Neural progenitor cell (in vitro differentiated cells): ENCODE data around the gene KPNA3. TPM values are rescaled to one million over a fixed set of nuclear protein-coding genes. Genes with fewer than 3 reads are reported as not detected.
"Not testable (repeated sequence)": the region's sequence is repeated elsewhere in the genome, so short reads cannot be mapped to it uniquely, and the experiment has no call there.

ENCODE experiments used
- DNase-seq: peaks from one replicate; pipeline ENCODE4 v3.0.0-alpha.2; 2016; ENCODE audit warnings: low spot score
- H2AFZ ChIP-seq: fragments of 200-600 bp; sonication (generic); replicated peaks from 2 replicates; pipeline ENCODE4 v1.6.1; 2016; ENCODE audit warnings: antibody characterized with exemption
- H3F3A ChIP-seq: fragments of 200-600 bp; sonication (generic); 2 replicates; pipeline ENCODE4 v1.6.1; 2016; ENCODE audit warnings: antibody characterized with exemption, low read depth
- H3K27ac ChIP-seq: fragments of 200-600 bp; sonication (generic); 2 replicates; pipeline ENCODE4 v1.5.1; 2016; ENCODE audit warnings: mild to moderate bottlenecking
- H3K27me3 ChIP-seq: fragments of 200-600 bp; sonication (generic); 2 replicates; pipeline ENCODE4 v1.6.1; 2016; ENCODE audit warnings: mild to moderate bottlenecking, moderate library complexity
- H3K36me3 ChIP-seq: fragments of 200-600 bp; sonication (generic); 2 replicates; pipeline ENCODE4 v1.5.1; 2016
- H3K4me1 ChIP-seq: fragments of 200-600 bp; sonication (generic); 2 replicates; pipeline ENCODE4 v1.6.1; 2016; ENCODE audit warnings: mixed run types
- H3K4me2 ChIP-seq: fragments of 200-600 bp; sonication (generic); 2 replicates; pipeline ENCODE4 v1.6.1; 2016
- H3K4me3 ChIP-seq: fragments of 200-600 bp; sonication (generic); 2 replicates; pipeline ENCODE4 v1.5.1; 2016
- H3K79me2 ChIP-seq: fragments of 200-600 bp; sonication (generic); 2 replicates; pipeline ENCODE4 v1.6.1; 2016; ENCODE audit warnings: low read depth
- H3K9ac ChIP-seq: fragments of 200-600 bp; sonication (generic); 2 replicates; pipeline ENCODE4 v1.6.1; 2016
- H3K9me3 ChIP-seq: fragments of 200-600 bp; sonication (generic); 2 replicates; pipeline ENCODE4 v1.5.1; 2016; ENCODE audit warnings: low read depth
- H4K20me1 ChIP-seq: fragments of 200-600 bp; sonication (generic); 2 replicates; pipeline ENCODE4 v1.6.1; 2016; ENCODE audit warnings: low read depth
- H3K27ac Mint-ChIP-seq: 3 replicates; pipeline ENCODE4 v1.8.0; 2021; ENCODE audit warnings: mixed read lengths
- H3K27me3 Mint-ChIP-seq: 2 replicates; pipeline ENCODE4 v1.8.0; 2022; ENCODE audit warnings: low read depth, mild to moderate bottlenecking, inconsistent platforms, moderate library complexity, mixed read lengths; ENCODE audit not compliant: insufficient read depth
- H3K36me3 Mint-ChIP-seq: 3 replicates; pipeline ENCODE4 v1.8.0; 2021; ENCODE audit warnings: mixed read lengths
- H3K4me1 Mint-ChIP-seq: 3 replicates; pipeline ENCODE4 v1.8.0; 2021; ENCODE audit warnings: mixed read lengths
- H3K4me3 Mint-ChIP-seq: 3 replicates; pipeline ENCODE4 v1.8.0; 2021; ENCODE audit warnings: mild to moderate bottlenecking, moderate library complexity, mixed read lengths
- H3K9me3 Mint-ChIP-seq: 3 replicates; pipeline ENCODE4 v1.8.0; 2020; ENCODE audit warnings: mixed read lengths
- CTCF ChIP-seq: fragments of 200-600 bp; sonication (generic); IDR thresholded peaks from 2 replicates; pipeline ENCODE4 v1.5.1; 2017; ENCODE audit warnings: antibody characterized with exemption, mild to moderate bottlenecking
- EZH2 ChIP-seq: fragments of 200-600 bp; sonication (generic); IDR thresholded peaks from 2 replicates; pipeline ENCODE4 v1.6.1; 2017; ENCODE audit warnings: antibody characterized with exemption, mild to moderate bottlenecking, moderate library complexity
- EZH2phosphoT487 ChIP-seq: fragments of 200-600 bp; sonication (generic); IDR thresholded peaks from 2 replicates; pipeline ENCODE4 v1.6.1; 2017; ENCODE audit warnings: antibody characterized with exemption
- total RNA-seq: library from RNA; depleted of rRNA; stranded (reverse); fragments of >200 nt; gene quantifications from 2 replicates; pipeline ENCODE4 v1.2.3, GENCODE V29; 2015; ENCODE audit warnings: low replicate concordance

The KPNA3 gene
- total RNA-seq, 1 donor from 2014 or later, result 49.4 TPM

- Mint-ChIP-seq H3K27ac (no peak overlapping the region), H3K9me3 (no peaks in the 10 kb centered on the region), H3K36me3 (no peaks in the 10 kb centered on the region), H3K27me3 (peaks cover 4% of the 10 kb centered on the region), H3K4me3 (no peak overlapping the region), H3K4me1 (no peaks in the 10 kb centered on the region)
- Histone ChIP-seq H2AFZ (no peak overlapping the region), H3K4me3 (no peak overlapping the region), H3K4me1 (no peaks in the 10 kb centered on the region), H4K20me1 (no peaks in the 10 kb centered on the region), H3F3A (no peaks in the 10 kb centered on the region), H3K4me2 (no peak overlapping the region), H3K36me3 (no peaks in the 10 kb centered on the region), H3K9me3 (no peaks in the 10 kb centered on the region), H3K79me2 (no peaks in the 10 kb centered on the region), H3K27ac (no peak overlapping the region), H3K27me3 (no peaks in the 10 kb centered on the region), H3K9ac (no peak overlapping the region)
- no peak for DNase-seq
- no peak for TF ChIP-seq CTCF
- TF ChIP-seq EZH2phosphoT487, result no peak
- TF ChIP-seq EZH2, result no peak
Observed at GRCh38 chr13:49821216-49822009, 28.9 kb upstream of the KPNA3 start.

- H3K27me3 ChIP-seq, result no peaks in the 10 kb centered on the region
- TF ChIP-seq EZH2, result no peak
- no peak for TF ChIP-seq EZH2phosphoT487
- TF ChIP-seq CTCF, result no peak
- no peak overlapping the region for H2AFZ ChIP-seq
- no peak overlapping the region for H3K4me3 ChIP-seq
- no peaks in the 10 kb centered on the region for H4K20me1 ChIP-seq
- DNase-seq, result no peak
- H3K4me3 Mint-ChIP-seq, result no peak overlapping the region
- H3K9me3 Mint-ChIP-seq, result no peaks in the 10 kb centered on the region
- peaks cover 4% of the 10 kb centered on the region for H3K27me3 Mint-ChIP-seq
- no peaks in the 10 kb centered on the region for H3K4me1 Mint-ChIP-seq
- H3K79me2 ChIP-seq, result no peaks in the 10 kb centered on the region
- H3K9ac ChIP-seq, result no peak overlapping the region
- no peak overlapping the region for H3K4me2 ChIP-seq
- H3K9me3 ChIP-seq, result no peaks in the 10 kb centered on the region
- no peaks in the 10 kb centered on the region for H3F3A ChIP-seq
- no peak overlapping the region for H3K27ac ChIP-seq
- H3K36me3 ChIP-seq, result no peaks in the 10 kb centered on the region
- H3K27ac Mint-ChIP-seq, result no peak overlapping the region
- no peaks in the 10 kb centered on the region for H3K4me1 ChIP-seq
- H3K36me3 Mint-ChIP-seq, result no peaks in the 10 kb centered on the region
Observed at GRCh38 chr13:49820591-49821215, 28.2 kb upstream of the KPNA3 start.

GRCh38 chr13:49816047-49816446, 23.6 kb upstream of the KPNA3 start:
- not testable (repeated sequence) for H3K36me3 Mint-ChIP-seq, DNase-seq, H3K27ac Mint-ChIP-seq, H3K27ac ChIP-seq, H2AFZ ChIP-seq, H3K9ac ChIP-seq, H3F3A ChIP-seq, H3K9me3 ChIP-seq, H4K20me1 ChIP-seq, H3K27me3 Mint-ChIP-seq, H3K4me2 ChIP-seq, H3K4me3 Mint-ChIP-seq, H3K36me3 ChIP-seq, H3K4me1 ChIP-seq, H3K4me3 ChIP-seq, H3K79me2 ChIP-seq, H3K27me3 ChIP-seq, H3K9me3 Mint-ChIP-seq
- H3K4me1 Mint-ChIP-seq, result peaks cover 17% of the 10 kb centered on the region
